DOHH2 (cell line): Measurements from ENCODE around the gene ANKS1B.
A peak's percentile ranks its signal among the peaks of the same experiment; 100 is the strongest.

Source experiments
- H3F3A ChIP-seq: fragments of 200-600 bp; sonication (generic), shearing (Covaris generic); 2 replicates; pipeline ENCODE4 v1.6.0; 2016; ENCODE audit warnings: antibody characterized with exemption, mild to moderate bottlenecking; ENCODE audit not compliant: control insufficient read depth, insufficient read depth
- H3K27ac ChIP-seq: fragments of 200-600 bp; sonication (generic); 2 replicates; pipeline ENCODE4 v1.5.1; 2014; ENCODE audit warnings: low read depth, mild to moderate bottlenecking, low read length, moderate library complexity
- H3K27me3 ChIP-seq: fragments of 200-600 bp; sonication (generic); 2 replicates; pipeline ENCODE4 v1.6.1; 2014; ENCODE audit warnings: mild to moderate bottlenecking, low read length, mixed read lengths; ENCODE audit not compliant: control insufficient read depth
- H3K36me3 ChIP-seq: fragments of 200-600 bp; sonication (generic); 2 replicates; pipeline ENCODE4 v1.6.1; 2014; ENCODE audit warnings: mild to moderate bottlenecking, low read length, moderate library complexity, mixed read lengths; ENCODE audit not compliant: control insufficient read depth
- H3K4me1 ChIP-seq: fragments of 200-600 bp; sonication (generic); 2 replicates; pipeline ENCODE4 v1.6.1; 2014; ENCODE audit warnings: mild to moderate bottlenecking, low read length, mixed read lengths; ENCODE audit not compliant: control insufficient read depth
- H3K4me2 ChIP-seq: fragments of 200-600 bp; sonication (generic); 2 replicates; pipeline ENCODE4 v1.6.0; 2014; ENCODE audit warnings: mild to moderate bottlenecking, low read length, moderate library complexity
- H3K4me3 ChIP-seq: fragments of 200-600 bp; sonication (generic); 2 replicates; pipeline ENCODE4 v1.5.1; 2014; ENCODE audit warnings: mild to moderate bottlenecking, low read length, mixed read lengths
- H3K79me2 ChIP-seq: fragments of 200-600 bp; sonication (generic); 2 replicates; pipeline ENCODE4 v1.6.1; 2014; ENCODE audit warnings: mild to moderate bottlenecking, low read length, mixed read lengths; ENCODE audit not compliant: control insufficient read depth
- H3K9me2 ChIP-seq: fragments of 200-600 bp; sonication (generic); replicated peaks from 2 replicates; pipeline ENCODE4 v1.6.1; 2014; ENCODE audit warnings: mild to moderate bottlenecking, low read length, mixed read lengths; ENCODE audit not compliant: control insufficient read depth
- H3K9me3 ChIP-seq: fragments of 200-600 bp; sonication (generic); 2 replicates; pipeline ENCODE4 v1.6.1; 2014; ENCODE audit warnings: antibody characterized with exemption, low read length, mixed read lengths; ENCODE audit not compliant: control insufficient read depth, insufficient read depth
- H4K20me1 ChIP-seq: fragments of 200-600 bp; sonication (generic); 2 replicates; pipeline ENCODE4 v1.6.0; 2014; ENCODE audit warnings: low read depth, mild to moderate bottlenecking, antibody characterized with exemption, low read length, moderate library complexity; ENCODE audit not compliant: control insufficient read depth, insufficient read depth
- CTCF ChIP-seq: fragments of 200-600 bp; sonication (generic); IDR thresholded peaks from one replicate; pipeline ENCODE4 v1.5.1; 2014; ENCODE audit warnings: antibody characterized with exemption, mild to moderate bottlenecking, low read depth, low read length; ENCODE audit not compliant: poor library complexity, severe bottlenecking
- EZH2phosphoT487 ChIP-seq: fragments of 200-600 bp; sonication (generic); IDR thresholded peaks from 2 replicates; pipeline ENCODE4 v1.6.1; 2017; ENCODE audit warnings: borderline replicate concordance, mild to moderate bottlenecking, antibody characterized with exemption, low read length, moderate library complexity, mixed read lengths

ANKS1B gene

GRCh38 chr12:99810718-99811593 is 173.8 kb downstream of the ANKS1B start:
- peak; percentile 10 for TF ChIP-seq CTCF
- TF ChIP-seq EZH2phosphoT487: no peak
- Histone ChIP-seq H3K9me3 (no peaks in the 10 kb centered on the region), H3K4me2 (no peak overlapping the region), H4K20me1 (no peaks in the 10 kb centered on the region), H3F3A (no peaks in the 10 kb centered on the region), H3K36me3 (no peaks in the 10 kb centered on the region), H3K4me3 (no peak overlapping the region), H3K4me1 (no peaks in the 10 kb centered on the region), H3K9me2 (no peaks in the 10 kb centered on the region), H3K27ac (no peak overlapping the region), H3K79me2 (no peaks in the 10 kb centered on the region), H3K27me3 (no peaks in the 10 kb centered on the region)

DNA sequence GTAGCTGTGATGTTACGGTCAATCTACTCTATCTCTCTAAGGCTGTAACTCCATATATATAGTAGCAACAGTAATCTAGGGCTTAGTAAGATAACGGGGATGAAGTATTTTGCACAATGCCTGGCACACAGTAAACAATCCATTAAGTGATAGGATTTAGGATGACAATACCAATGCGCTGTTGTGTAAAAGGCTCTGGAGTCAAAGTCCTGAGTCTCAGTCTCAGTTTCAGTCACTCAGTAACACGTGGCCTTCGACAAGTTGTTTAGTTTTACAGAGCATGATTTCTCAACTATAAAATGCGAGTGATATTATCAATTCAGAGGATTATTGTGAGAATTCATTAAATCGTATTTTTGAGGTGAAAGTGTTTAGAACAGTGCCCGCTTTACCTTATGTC is 174.8 kb downstream of the ANKS1B start:
- Histone ChIP-seq H3K9me3 (no peaks in the 10 kb centered on the region), H3F3A (no peaks in the 10 kb centered on the region), H3K4me1 (no peaks in the 10 kb centered on the region), H3K4me2 (no peak overlapping the region), H3K36me3 (no peaks in the 10 kb centered on the region), H3K4me3 (no peak overlapping the region), H3K9me2 (no peaks in the 10 kb centered on the region), H3K27me3 (no peaks in the 10 kb centered on the region), H4K20me1 (no peaks in the 10 kb centered on the region), H3K79me2 (no peaks in the 10 kb centered on the region), H3K27ac (no peak overlapping the region)
- TF ChIP-seq CTCF (no peak), EZH2phosphoT487 (no peak)

DNA sequence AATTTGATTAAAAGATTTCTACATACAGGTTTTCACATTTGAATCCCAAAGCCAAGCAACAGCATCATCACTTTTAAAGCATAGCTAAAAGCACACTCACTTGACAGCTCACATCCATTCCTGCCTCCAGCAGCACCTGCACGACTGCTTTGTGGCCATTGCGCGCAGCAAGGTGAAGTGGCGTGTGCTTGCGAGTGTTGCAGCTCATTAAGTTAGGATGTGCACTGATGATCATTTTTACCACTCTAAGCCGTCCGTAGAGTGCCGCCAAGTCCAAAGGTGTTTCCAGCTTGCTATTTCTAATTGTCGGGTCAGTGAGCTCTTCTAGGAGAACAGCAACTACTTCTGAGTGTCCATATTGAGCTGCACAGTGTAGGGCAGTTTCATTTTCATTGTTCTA is 178.4 kb downstream of the ANKS1B start:
- Histone ChIP-seq H3K4me2 (no peak overlapping the region), H3K9me2 (no peaks in the 10 kb centered on the region), H3K4me1 (no peaks in the 10 kb centered on the region), H4K20me1 (no peaks in the 10 kb centered on the region), H3F3A (no peaks in the 10 kb centered on the region), H3K79me2 (no peaks in the 10 kb centered on the region), H3K27me3 (no peaks in the 10 kb centered on the region), H3K36me3 (no peaks in the 10 kb centered on the region), H3K4me3 (no peak overlapping the region), H3K9me3 (no peaks in the 10 kb centered on the region), H3K27ac (no peak overlapping the region)
- TF ChIP-seq EZH2phosphoT487 (no peak), CTCF (no peak)
